GM23338 (cell line): Measurements from ENCODE around the gene COBL. TPM values are rescaled to one million over a fixed set of nuclear protein-coding genes. Genes with fewer than 3 reads are reported as not detected.

Experiments
- ATAC-seq: fragments of 200-7000 bp; cut with Tn5 transposase; 3 replicates; pipeline ENCODE4 v1.9.1; 2020
- DNase-seq: peaks from one replicate; pipeline ENCODE4 v3.0.0-alpha.2; 2015; ENCODE audit warnings: low spot score
- H2AFZ ChIP-seq: fragments of 200-600 bp; sonication (generic); 2 replicates; pipeline ENCODE4 v1.8.0; 2016; ENCODE audit warnings: antibody characterized with exemption, mild to moderate bottlenecking, moderate library complexity
- H3F3A ChIP-seq: fragments of 200-600 bp; sonication (generic); replicated peaks from 2 replicates; pipeline ENCODE4 v1.8.0; 2017; ENCODE audit warnings: antibody characterized with exemption, mixed run types, low read depth
- H3K27ac ChIP-seq: fragments of 200-600 bp; sonication (generic); 2 replicates; pipeline ENCODE4 v1.6.1; 2016; ENCODE audit warnings: low read depth
- H3K27me3 ChIP-seq: fragments of 200-600 bp; sonication (generic); 2 replicates; pipeline ENCODE4 v1.8.0; 2016; ENCODE audit warnings: mild to moderate bottlenecking, mixed run types, moderate library complexity; ENCODE audit not compliant: insufficient read depth
- H3K36me3 ChIP-seq: fragments of 200-600 bp; sonication (generic); 2 replicates; pipeline ENCODE4 v1.8.0; 2016; ENCODE audit warnings: mild to moderate bottlenecking; ENCODE audit not compliant: insufficient read depth
- H3K4me1 ChIP-seq: fragments of 200-600 bp; sonication (generic); 2 replicates; pipeline ENCODE4 v1.8.0; 2016; ENCODE audit warnings: mild to moderate bottlenecking, moderate library complexity; ENCODE audit not compliant: insufficient read depth
- H3K4me2 ChIP-seq: fragments of 200-600 bp; sonication (generic); 2 replicates; pipeline ENCODE4 v1.7.1; 2017; ENCODE audit warnings: mixed run types
- H3K4me3 ChIP-seq: fragments of 200-600 bp; sonication (generic); 2 replicates; pipeline ENCODE4 v1.6.1; 2016; ENCODE audit warnings: mixed run types
- H3K79me2 ChIP-seq: fragments of 200-600 bp; sonication (generic); replicated peaks from 2 replicates; pipeline ENCODE4 v1.8.0; 2017; ENCODE audit warnings: mild to moderate bottlenecking; ENCODE audit not compliant: insufficient read depth
- H3K9me2 ChIP-seq: fragments of 200-600 bp; sonication (generic); 2 replicates; pipeline ENCODE4 v1.8.0; 2017; ENCODE audit not compliant: insufficient read depth
- H4K20me1 ChIP-seq: fragments of 200-600 bp; sonication (generic); replicated peaks from 2 replicates; pipeline ENCODE4 v1.8.0; 2017; ENCODE audit warnings: mild to moderate bottlenecking; ENCODE audit not compliant: insufficient read depth
- H3K27ac Mint-ChIP-seq: 2 replicates; pipeline ENCODE4 v1.8.0; 2020; ENCODE audit warnings: inconsistent platforms, mild to moderate bottlenecking, moderate library complexity, mixed read lengths
- H3K27me3 Mint-ChIP-seq: 3 replicates; pipeline ENCODE4 v1.8.0; 2022; ENCODE audit warnings: low read depth, mild to moderate bottlenecking, moderate library complexity, mixed read lengths, inconsistent platforms; ENCODE audit not compliant: insufficient read depth, poor library complexity
- H3K36me3 Mint-ChIP-seq: 3 replicates; pipeline ENCODE4 v1.8.0; 2021; ENCODE audit warnings: low read depth, mild to moderate bottlenecking, inconsistent platforms, moderate library complexity, mixed read lengths
- H3K4me1 Mint-ChIP-seq: 3 replicates; pipeline ENCODE4 v1.8.0; 2020; ENCODE audit warnings: mild to moderate bottlenecking, inconsistent platforms, mixed read lengths
- H3K4me3 Mint-ChIP-seq: 3 replicates; pipeline ENCODE4 v1.8.0; 2021; ENCODE audit warnings: moderate library complexity, mild to moderate bottlenecking, inconsistent platforms, mixed read lengths
- H3K9me3 Mint-ChIP-seq: 3 replicates; pipeline ENCODE4 v1.8.0; 2020; ENCODE audit warnings: moderate library complexity, mild to moderate bottlenecking, inconsistent platforms, mixed read lengths
- CREB1 ChIP-seq: fragments of 250-450 bp; sonication (Bioruptor Pico); IDR thresholded peaks from 2 replicates; pipeline ENCODE4 v1.5.0; 2020; ENCODE audit warnings: low read depth, mild to moderate bottlenecking, moderate library complexity
- EZH2 ChIP-seq: fragments of 200-600 bp; sonication (generic); IDR thresholded peaks from one replicate; pipeline ENCODE4 v1.8.0; 2017; ENCODE audit warnings: antibody characterized with exemption, mild to moderate bottlenecking, low read depth; ENCODE audit not compliant: unreplicated experiment
- EZH2phosphoT487 ChIP-seq: fragments of 200-600 bp; sonication (generic); IDR thresholded peaks from one replicate; pipeline ENCODE4 v1.8.1; 2018; ENCODE audit warnings: antibody characterized with exemption; ENCODE audit not compliant: unreplicated experiment
- JUNB ChIP-seq: IDR thresholded peaks from one replicate; pipeline ENCODE4 v1.6.1; 2016; ENCODE audit warnings: antibody characterized with exemption; ENCODE audit not compliant: unreplicated experiment
- NANOG ChIP-seq: IDR thresholded peaks from 2 replicates; pipeline ENCODE4 v1.6.1; 2016; ENCODE audit warnings: antibody characterized with exemption, borderline replicate concordance
- POLR2AphosphoS5 ChIP-seq: IDR thresholded peaks from 2 replicates; pipeline ENCODE4 v1.6.1; 2016; ENCODE audit warnings: antibody characterized with exemption, low read depth
- STAT1 ChIP-seq: IDR thresholded peaks from one replicate; pipeline ENCODE4 v1.6.1; 2016; ENCODE audit warnings: antibody characterized with exemption; ENCODE audit not compliant: unreplicated experiment
- ZNF114 ChIP-seq: fragments of 250-450 bp; sonication (Bioruptor Pico); IDR thresholded peaks from 2 replicates; pipeline ENCODE4 v1.5.0; 2020; ENCODE audit warnings: mild to moderate bottlenecking, moderate library complexity
- ZNF331 ChIP-seq: fragments of 250-450 bp; sonication (Bioruptor Pico); IDR thresholded peaks from 2 replicates; pipeline ENCODE4 v1.5.0; 2020; ENCODE audit warnings: low read depth, mild to moderate bottlenecking, moderate library complexity
- ZNF462 ChIP-seq: fragments of 250-450 bp; sonication (Bioruptor Pico); IDR thresholded peaks from 2 replicates; pipeline ENCODE4 v1.5.0; 2020; ENCODE audit warnings: mild to moderate bottlenecking, moderate library complexity
- polyA plus RNA-seq: library from polyadenylated mRNA; unstranded; fragments of >200 nt; fragmentation: Nextera tagmentation; extraction: Ambion mirVana; gene quantifications from 2 replicates; pipeline ENCODE4 v1.2.1, GENCODE V29; 2016
- total RNA-seq: library from RNA; depleted of rRNA; stranded (reverse); fragments of >200 nt; shearing (Covaris generic); gene quantifications from 2 replicates; pipeline ENCODE4 v1.2.3, GENCODE V29; 2014
- TF ChIP-seq, protein P1 (sequence below): IDR thresholded peaks from one replicate; pipeline ENCODE4 v1.6.1; 2018; ENCODE audit warnings: antibody characterized with exemption; ENCODE audit not compliant: unreplicated experiment
- TF ChIP-seq, protein P2 (sequence below), 2 experiments: fragments of 200-600 bp in 1 of 2; sonication (generic) in 1 of 2; conservative IDR thresholded peaks; 2 replicates each; pipeline versions ENCODE4 v1.5.1 to v1.6.1; 2016 to 2017; ENCODE audit warnings: antibody characterized with exemption in 2 of 2, low read depth in 2 of 2, mild to moderate bottlenecking in 2 of 2, moderate library complexity in 1 of 2
- TF ChIP-seq, protein P3 (sequence below): IDR thresholded peaks from 2 replicates; pipeline ENCODE4 v1.6.1; 2016; ENCODE audit warnings: antibody characterized with exemption

The COBL gene
- total and polyA plus RNA-seq, 2 experiments from 2014 or later: 18.3 to 51.9 TPM

- no peak overlapping the region for H3K27ac ChIP-seq
- Mint-ChIP-seq H3K27ac (no peak overlapping the region), H3K4me1 (peaks cover 36% of the 10 kb centered on the region), H3K9me3 (0 out of 3 replicates have a peak, but pooled peaks cover 3% of the 10 kb centered on the region), H3K27me3 (peaks cover 6% of the 10 kb centered on the region), H3K36me3 (peaks cover 13% of the 10 kb centered on the region), H3K4me3 (no peak overlapping the region)
- peaks cover 53% of the 10 kb centered on the region for H3K79me2 ChIP-seq
- no peak overlapping the region for H2AFZ ChIP-seq
- no peaks in the 10 kb centered on the region for H3K36me3 ChIP-seq
- H3K9me2 ChIP-seq: no peaks in the 10 kb centered on the region
- no peaks in the 10 kb centered on the region for H3F3A ChIP-seq
- ATAC-seq (peak; percentile 50), DNase-seq (no peak)
- TF ChIP-seq NANOG: no peak
- no peak for TF ChIP-seq POLR2AphosphoS5
- no peak for TF ChIP-seq ZNF331 (CRISPR knock-in tag)
- TF ChIP-seq, protein P1, sequence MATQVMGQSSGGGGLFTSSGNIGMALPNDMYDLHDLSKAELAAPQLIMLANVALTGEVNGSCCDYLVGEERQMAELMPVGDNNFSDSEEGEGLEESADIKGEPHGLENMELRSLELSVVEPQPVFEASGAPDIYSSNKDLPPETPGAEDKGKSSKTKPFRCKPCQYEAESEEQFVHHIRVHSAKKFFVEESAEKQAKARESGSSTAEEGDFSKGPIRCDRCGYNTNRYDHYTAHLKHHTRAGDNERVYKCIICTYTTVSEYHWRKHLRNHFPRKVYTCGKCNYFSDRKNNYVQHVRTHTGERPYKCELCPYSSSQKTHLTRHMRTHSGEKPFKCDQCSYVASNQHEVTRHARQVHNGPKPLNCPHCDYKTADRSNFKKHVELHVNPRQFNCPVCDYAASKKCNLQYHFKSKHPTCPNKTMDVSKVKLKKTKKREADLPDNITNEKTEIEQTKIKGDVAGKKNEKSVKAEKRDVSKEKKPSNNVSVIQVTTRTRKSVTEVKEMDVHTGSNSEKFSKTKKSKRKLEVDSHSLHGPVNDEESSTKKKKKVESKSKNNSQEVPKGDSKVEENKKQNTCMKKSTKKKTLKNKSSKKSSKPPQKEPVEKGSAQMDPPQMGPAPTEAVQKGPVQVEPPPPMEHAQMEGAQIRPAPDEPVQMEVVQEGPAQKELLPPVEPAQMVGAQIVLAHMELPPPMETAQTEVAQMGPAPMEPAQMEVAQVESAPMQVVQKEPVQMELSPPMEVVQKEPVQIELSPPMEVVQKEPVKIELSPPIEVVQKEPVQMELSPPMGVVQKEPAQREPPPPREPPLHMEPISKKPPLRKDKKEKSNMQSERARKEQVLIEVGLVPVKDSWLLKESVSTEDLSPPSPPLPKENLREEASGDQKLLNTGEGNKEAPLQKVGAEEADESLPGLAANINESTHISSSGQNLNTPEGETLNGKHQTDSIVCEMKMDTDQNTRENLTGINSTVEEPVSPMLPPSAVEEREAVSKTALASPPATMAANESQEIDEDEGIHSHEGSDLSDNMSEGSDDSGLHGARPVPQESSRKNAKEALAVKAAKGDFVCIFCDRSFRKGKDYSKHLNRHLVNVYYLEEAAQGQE: no peak
- TF ChIP-seq JUNB: no peak
- TF ChIP-seq ZNF462 (CRISPR knock-in tag): no peak
- TF ChIP-seq EZH2phosphoT487: no peak
- no peak for TF ChIP-seq EZH2
- no peak for TF ChIP-seq ZNF114 (CRISPR knock-in tag)
- TF ChIP-seq, protein P2, sequence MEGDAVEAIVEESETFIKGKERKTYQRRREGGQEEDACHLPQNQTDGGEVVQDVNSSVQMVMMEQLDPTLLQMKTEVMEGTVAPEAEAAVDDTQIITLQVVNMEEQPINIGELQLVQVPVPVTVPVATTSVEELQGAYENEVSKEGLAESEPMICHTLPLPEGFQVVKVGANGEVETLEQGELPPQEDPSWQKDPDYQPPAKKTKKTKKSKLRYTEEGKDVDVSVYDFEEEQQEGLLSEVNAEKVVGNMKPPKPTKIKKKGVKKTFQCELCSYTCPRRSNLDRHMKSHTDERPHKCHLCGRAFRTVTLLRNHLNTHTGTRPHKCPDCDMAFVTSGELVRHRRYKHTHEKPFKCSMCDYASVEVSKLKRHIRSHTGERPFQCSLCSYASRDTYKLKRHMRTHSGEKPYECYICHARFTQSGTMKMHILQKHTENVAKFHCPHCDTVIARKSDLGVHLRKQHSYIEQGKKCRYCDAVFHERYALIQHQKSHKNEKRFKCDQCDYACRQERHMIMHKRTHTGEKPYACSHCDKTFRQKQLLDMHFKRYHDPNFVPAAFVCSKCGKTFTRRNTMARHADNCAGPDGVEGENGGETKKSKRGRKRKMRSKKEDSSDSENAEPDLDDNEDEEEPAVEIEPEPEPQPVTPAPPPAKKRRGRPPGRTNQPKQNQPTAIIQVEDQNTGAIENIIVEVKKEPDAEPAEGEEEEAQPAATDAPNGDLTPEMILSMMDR (conservative IDR thresholded peaks at IDR 0.05; ENCODE audit: low read depth in 2 of 2): no peak
- TF ChIP-seq STAT1: no peak
- TF ChIP-seq, protein P3, sequence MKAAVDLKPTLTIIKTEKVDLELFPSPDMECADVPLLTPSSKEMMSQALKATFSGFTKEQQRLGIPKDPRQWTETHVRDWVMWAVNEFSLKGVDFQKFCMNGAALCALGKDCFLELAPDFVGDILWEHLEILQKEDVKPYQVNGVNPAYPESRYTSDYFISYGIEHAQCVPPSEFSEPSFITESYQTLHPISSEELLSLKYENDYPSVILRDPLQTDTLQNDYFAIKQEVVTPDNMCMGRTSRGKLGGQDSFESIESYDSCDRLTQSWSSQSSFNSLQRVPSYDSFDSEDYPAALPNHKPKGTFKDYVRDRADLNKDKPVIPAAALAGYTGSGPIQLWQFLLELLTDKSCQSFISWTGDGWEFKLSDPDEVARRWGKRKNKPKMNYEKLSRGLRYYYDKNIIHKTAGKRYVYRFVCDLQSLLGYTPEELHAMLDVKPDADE: no peak
- TF ChIP-seq CREB1: no peak
- H3K4me1 ChIP-seq: 0 out of 2 replicates have a peak, but pooled peaks cover 16% of the 10 kb centered on the region
- H3K27me3 ChIP-seq: no peaks in the 10 kb centered on the region
- no peak overlapping the region for H3K4me3 ChIP-seq
- H4K20me1 ChIP-seq: peaks cover 7% of the 10 kb centered on the region; the same call in 1 of the 2 replicates
- no peak overlapping the region for H3K4me2 ChIP-seq
These were observed 103.0 kb downstream of the COBL start for GRCh38 chr7:51213618-51214017.
